ENCODE measurements around the gene CYP2S1. TPM values are rescaled to one million over a fixed set of nuclear protein-coding genes. Genes with fewer than 3 reads are reported as not detected.

CYP2S1 gene
- total and polyA plus RNA-seq, 2 of the 4 experiments (the other 2 are of a cell fraction): 0.54 to 2.1 TPM

GRCh38 chr19:41226053-41226873 lies 33.2 kb downstream of the CYP2S1 start (continued):
- no peak for TF ChIP-seq SMC3 (IDR thresholded peaks at IDR 0.05; ENCODE audit: low read depth, low read length)

- no peak for TF ChIP-seq CTCF (conservative IDR thresholded peaks at IDR 0.05; ENCODE audit: low read depth, low read length)
- no peak for TF ChIP-seq USF2 (IDR thresholded peaks at IDR 0.05; ENCODE audit: low read depth, low read length)
- TF ChIP-seq CHD1 (IDR thresholded peaks at IDR 0.05; ENCODE audit: low read depth, low read length): no peak
- TF ChIP-seq NFE2L2 (IDR thresholded peaks at IDR 0.05; ENCODE audit: low read depth, low read length): no peak
- no peak for TF ChIP-seq RCOR1 (IDR thresholded peaks at IDR 0.05; ENCODE audit: insufficient replicate concordance, low read length)
- no peak for TF ChIP-seq MXI1 (IDR thresholded peaks at IDR 0.05; ENCODE audit: borderline replicate concordance, low read depth, low read length)
- TF ChIP-seq FOS (IDR thresholded peaks at IDR 0.05; ENCODE audit: low read depth, low read length): no peak
- TF ChIP-seq CEBPB (IDR thresholded peaks at IDR 0.05; ENCODE audit: low read depth, low read length): no peak
- TF ChIP-seq SMC3 (IDR thresholded peaks at IDR 0.05; ENCODE audit: low read depth, low read length): no peak
- no peak for TF ChIP-seq MAFK (IDR thresholded peaks at IDR 0.05; ENCODE audit: low read depth, low read length)
- TF ChIP-seq POLR2A (IDR thresholded peaks at IDR 0.05; ENCODE audit: low read depth, low read length): no peak; the same call in none of the 2 replicates
- TF ChIP-seq RAD21 (IDR thresholded peaks at IDR 0.05; ENCODE audit: low read length): no peak
- dilution Hi-C loops (cut with HindIII; ENCODE audit: low sequenced_read_pairs, unreplicated experiment): no loop called here
- CTCF ChIA-PET: no interaction called here
- H3K9me3 ChIP-seq (ENCODE audit: control insufficient read depth, insufficient read depth, low read length): no peaks in the 10 kb centered on the region
- peak overlapping the region; percentile 98 for H3K56ac ChIP-seq (ENCODE audit: extremely low read depth, insufficient read depth, low read length)
- BruUV-seq (replicated peaks): no TSS peak
- H3K4me1 ChIP-seq (ENCODE audit: control insufficient read depth, insufficient read depth, low read length): peaks cover 31% of the 10 kb centered on the region
- H3K14ac ChIP-seq (replicated peaks; ENCODE audit: low read depth, low read length): peak overlapping the region; percentile 82
- H3K18ac ChIP-seq (ENCODE audit: low read depth, low read length): peak overlapping the region; percentile 97
- H2BK15ac ChIP-seq (ENCODE audit: low read depth, low read length): peak overlapping the region; percentile 90; the same call in 2 of the 3 replicates
- H3K4me3 ChIP-seq (ENCODE audit: insufficient read depth, low read depth, low read length): no peak overlapping the region
- in situ Hi-C loops (cut with MboI; ENCODE audit: low sequenced_read_pairs): no loop called here
- H4K20me1 ChIP-seq (ENCODE audit: insufficient read depth, low read length): peaks cover 45% of the 10 kb centered on the region
- peaks cover 27% of the 10 kb centered on the region for H3K9me1 ChIP-seq (ENCODE audit: insufficient read depth, low read length)
- H3K79me1 ChIP-seq (ENCODE audit: low read depth in 1 of 2, low read length in 2 of 2): peaks cover 44 to 74% of the 10 kb centered on the region in 2 experiments
- peak overlapping the region; percentile 96 for H3K27ac ChIP-seq (ENCODE audit: insufficient read depth, low read length)
- peak overlapping the region; percentile 100 for H2BK5ac ChIP-seq (ENCODE audit: low read depth, low read length, poor library complexity, severe bottlenecking)
- peak overlapping the region; percentile 99; the same call in 1 of the 2 replicates for H2BK20ac ChIP-seq (ENCODE audit: low read depth, low read length)
- no peak overlapping the region for H2AFZ ChIP-seq (replicated peaks; ENCODE audit: low read length, poor library complexity)
- no CpG with 5 or more reads among the region's 9 CpGs for WGBS, 2 experiments (ENCODE audit: extremely low coverage in 2 of 2, insufficient read length in 1 of 2)
- H4K91ac ChIP-seq (ENCODE audit: insufficient read depth, low read depth, low read length): peak overlapping the region; percentile 96
- intact Hi-C loops (cut with micrococcal nuclease): no loop called here
- peak overlapping the region; percentile 79 for H2AK9ac ChIP-seq (replicated peaks; ENCODE audit: low read depth, low read length, poor library complexity)
- H3K9ac ChIP-seq (ENCODE audit: low read depth, low read length): peak overlapping the region; percentile 71
- ATAC-seq (ENCODE audit: low read depth) (no peak), DNase-seq (no peak)
- H4K5ac ChIP-seq (ENCODE audit: low read depth, low read length): peak overlapping the region; percentile 97
- peak overlapping the region; percentile 96 for H2BK120ac ChIP-seq (ENCODE audit: low read depth, low read length)
- POLR2A ChIA-PET (ENCODE audit: unreplicated experiment): no interaction called here
- H2AK5ac ChIP-seq (ENCODE audit: low read depth, low read length): peak overlapping the region; percentile 100
- peaks cover 53% of the 10 kb centered on the region for H3K36me3 ChIP-seq (ENCODE audit: control insufficient read depth, insufficient read depth, low read length)
- no peaks in the 10 kb centered on the region for H3K27me3 ChIP-seq (ENCODE audit: control insufficient read depth, insufficient read depth, low read length)
- peak overlapping the region; percentile 100 for H3K4ac ChIP-seq (ENCODE audit: low read depth, low read length)
- peak overlapping the region; percentile 85 to 100 for H4K8ac ChIP-seq (ENCODE audit: low read depth in 2 of 2, low read length in 2 of 2)
- H3K23ac ChIP-seq (ENCODE audit: low read depth, low read length): peak overlapping the region; percentile 98
- H3K4me2 ChIP-seq (ENCODE audit: low read depth, low read length): peak overlapping the region; percentile 88
Observed at GRCh38 chr19:41226874-41227390, 33.9 kb downstream of the CYP2S1 start.
